ENCODE measurements around the gene FAM187B.
A peak's percentile ranks its signal among the peaks of the same experiment; 100 is the strongest.
"Not testable (repeated sequence)": the region's sequence is repeated elsewhere in the genome, so short reads cannot be mapped to it uniquely, and the experiment has no call there.

FAM187B gene

GRCh38 chr19:35231956-35232645 is 3.6 kb upstream of the FAM187B start:
- DNase-seq = no peak

- DNase-seq = no peak
Measured at GRCh38 chr19:35229601-35230000, 1.1 kb upstream of the FAM187B start.

DNA sequence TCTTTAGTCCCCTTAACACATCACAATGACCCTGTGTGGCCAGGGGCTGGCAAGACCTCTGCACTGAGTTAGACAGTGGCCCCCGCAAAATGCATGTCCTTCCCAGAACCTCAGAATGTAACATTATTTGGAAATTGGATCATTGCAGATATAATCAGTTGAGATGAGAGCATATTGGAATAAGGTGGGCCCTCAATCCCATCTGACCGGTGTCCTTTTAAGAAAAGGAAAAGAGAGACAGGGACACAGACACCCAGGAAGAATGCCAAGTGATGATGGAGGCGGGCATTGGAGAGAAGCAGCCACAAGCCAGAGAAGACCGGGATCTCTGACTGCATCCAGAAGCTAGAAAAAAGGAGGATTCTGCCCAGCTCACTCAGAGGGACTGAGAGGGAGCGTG is 1.8 kb downstream of the FAM187B start:
- DNase-seq = no peak

DNA sequence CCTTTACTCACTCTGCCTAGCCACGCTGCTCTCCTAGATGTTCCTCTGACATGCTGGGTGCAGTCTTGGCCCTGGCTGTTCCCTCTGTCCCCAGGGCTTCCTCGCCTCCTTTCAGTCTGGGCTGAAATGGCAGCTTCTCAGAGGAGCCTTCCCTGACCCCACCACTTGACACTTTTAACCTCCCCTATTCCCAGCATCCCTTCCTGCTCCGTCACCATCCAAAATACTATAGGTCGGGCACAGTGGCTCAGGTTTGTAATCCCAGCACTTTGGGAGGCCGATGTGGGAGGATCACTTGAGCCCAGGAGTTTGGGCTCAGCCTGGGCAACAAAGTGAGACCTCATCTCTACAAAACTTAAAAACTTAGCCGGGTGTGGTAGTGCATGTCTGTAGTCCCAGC is 2.6 kb downstream of the FAM187B start:
- no peak for DNase-seq

GRCh38 chr19:35224681-35225571 is 3.6 kb downstream of the FAM187B start:
- peak in 1 of 2 donors; percentile 42 for DNase-seq

DNA sequence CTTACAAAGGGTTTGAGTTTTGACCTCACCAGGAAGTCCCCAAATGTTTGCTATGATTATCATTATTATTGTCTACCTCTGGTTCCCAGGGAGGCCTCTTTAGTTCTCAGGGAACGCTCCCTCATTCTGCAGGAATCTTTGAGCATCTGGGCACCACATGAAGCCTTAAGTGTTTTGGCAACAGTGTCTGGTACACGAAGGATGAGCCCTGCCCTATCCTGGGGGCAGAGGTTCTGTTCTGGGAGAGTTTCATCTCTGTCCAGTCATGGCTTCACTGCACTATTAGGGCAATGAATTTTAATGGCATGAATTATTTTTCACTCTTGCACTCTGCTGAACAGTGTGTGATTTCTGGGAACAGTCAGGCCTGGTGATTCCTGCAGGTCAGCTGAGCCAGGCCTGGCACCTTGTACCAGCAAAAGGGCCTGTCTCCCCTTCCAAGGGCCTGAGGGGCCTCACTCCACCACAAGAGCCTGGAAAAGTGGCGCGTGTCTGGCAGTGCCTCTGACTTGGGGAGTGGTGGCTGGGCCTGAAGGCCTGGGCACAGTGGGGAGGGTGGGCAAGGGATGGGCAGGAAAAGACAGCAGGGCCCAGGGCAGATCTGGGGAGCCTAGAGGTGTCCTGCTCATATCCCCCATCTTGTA is 4.6 kb downstream of the FAM187B start:
- no peak for DNase-seq

DNA sequence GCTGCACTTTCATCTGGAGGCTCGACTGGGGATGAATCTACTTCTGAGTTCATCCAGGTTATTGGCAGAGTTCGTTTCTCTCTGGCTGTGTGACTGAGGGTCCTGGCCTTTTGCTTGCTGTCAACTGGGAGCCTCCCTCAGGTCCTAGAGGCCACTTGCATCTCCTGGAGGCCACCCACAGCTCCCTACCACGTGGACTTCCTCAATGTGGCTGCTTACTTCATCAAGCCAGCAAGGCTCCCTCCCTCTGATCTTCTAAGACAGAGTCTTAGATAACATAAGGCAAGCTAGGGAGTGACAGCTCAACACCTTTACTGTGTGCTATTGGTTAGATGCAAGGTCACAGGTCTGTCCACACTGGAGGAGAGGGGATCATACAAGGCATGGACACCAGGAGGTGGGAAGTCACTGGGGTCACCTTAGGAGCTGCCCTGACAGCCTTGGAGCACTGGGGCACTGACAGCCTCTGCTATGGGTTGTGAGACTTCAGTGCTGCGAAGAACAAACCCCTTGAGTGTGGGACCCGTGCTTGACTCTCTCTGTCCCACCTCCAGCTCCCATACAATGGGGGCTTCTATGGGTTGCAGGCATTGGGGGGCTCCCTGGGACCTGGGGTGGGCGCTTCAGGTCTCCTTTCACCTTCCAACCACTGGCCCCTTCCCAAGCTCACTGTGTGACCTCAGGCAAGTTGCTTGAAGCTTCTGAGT is 5.3 kb downstream of the FAM187B start:
- no peak for DNase-seq

- DNase-seq = no peak
Measured at GRCh38 chr19:35222373-35223015, 6.0 kb downstream of the FAM187B start.

DNA sequence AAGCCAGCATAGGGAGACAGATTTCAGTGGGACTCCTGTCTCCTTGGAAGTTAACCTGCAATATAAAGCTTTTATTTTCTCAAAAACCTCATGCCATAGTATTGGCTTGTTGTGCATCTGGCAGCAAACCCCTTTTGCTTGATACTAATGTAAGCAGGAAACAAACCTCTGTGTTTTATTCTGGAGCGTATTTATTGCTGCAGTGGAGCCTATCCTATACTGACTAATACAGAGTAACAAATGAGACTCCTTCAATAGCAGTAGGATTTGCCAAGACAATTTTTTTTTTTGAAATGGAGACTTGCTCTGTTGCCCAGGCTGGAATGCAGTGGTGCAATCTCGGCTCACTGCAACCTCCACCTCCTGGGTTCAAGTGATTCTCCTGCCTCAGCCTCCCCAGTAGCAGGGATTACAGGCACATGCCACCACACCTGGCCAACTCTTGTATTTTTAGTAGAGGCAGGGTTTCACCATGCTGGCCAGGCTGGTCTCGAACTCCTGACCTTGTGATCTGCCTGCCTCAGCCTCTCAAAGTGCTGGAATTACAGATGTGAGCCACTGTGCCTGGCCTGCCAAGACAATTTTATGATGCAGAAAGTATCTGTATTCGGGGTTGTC is 7.5 kb downstream of the FAM187B start:
- not testable (repeated sequence) for DNase-seq

DNA sequence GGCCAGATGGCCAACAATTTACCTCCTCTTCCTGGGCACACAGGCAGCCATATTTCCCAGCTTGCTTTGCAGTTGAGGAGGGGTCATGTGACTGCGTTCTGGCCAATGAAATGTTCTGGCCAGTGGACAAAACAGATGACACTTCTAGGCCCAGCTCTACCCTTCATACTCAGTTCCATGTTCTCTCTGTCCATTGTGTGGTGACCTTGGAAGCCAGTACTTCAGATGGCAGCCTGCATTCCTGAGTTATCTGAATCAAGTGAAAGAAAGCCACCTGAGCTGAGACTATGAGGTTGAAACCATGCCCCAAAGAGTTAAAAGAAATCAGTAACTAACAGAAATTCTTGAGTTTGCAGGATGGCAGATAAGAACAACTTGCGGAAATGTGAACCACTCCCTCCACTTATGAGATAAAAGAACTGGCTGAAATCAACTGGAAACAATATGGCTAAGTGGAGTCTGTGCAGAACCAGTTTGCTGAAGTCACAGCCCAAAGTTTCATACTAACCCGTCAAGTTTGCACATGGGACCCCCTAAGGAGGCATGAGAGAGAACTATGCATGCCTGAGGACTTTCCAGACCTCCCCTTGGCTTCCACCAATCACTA is 8.1 kb downstream of the FAM187B start:
- DNase-seq = no peak

DNA sequence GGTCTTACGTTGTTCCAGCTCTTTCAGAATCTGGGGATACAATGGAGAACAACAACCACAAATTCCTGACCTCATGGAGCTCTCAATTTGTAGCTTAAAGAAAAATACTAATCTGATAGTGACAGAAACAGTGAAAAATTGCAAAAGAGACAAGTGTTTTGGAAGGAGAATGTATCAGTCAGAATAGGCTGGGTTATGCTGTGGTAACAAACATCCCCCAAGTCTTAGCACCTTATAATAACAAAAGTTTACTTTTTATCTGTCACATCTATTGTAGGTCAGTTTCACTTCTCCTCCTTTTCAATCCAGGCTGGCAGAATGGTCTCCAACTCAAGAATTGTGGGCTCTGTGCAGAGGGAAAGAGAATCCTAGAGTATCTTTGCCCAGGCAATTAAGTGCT is 9.5 kb downstream of the FAM187B start:
- DNase-seq = no peak

DNA sequence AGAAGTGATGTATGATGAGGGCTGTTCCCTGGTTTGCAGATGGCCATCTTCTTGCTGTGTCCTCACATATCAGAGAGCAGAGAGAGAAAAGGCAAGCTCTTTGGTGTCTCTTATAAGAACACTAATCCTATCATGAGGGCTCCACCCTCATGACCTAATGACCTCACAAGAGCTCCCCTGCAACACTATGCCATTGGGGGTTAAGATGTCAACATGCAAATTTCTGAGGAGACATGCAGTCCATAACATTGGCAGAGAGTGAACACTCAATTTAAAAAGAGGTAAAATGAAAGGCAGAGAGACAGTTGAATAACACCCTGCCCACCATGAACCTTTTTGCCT is 10.9 kb downstream of the FAM187B start:
- DNase-seq = no peak

DNA sequence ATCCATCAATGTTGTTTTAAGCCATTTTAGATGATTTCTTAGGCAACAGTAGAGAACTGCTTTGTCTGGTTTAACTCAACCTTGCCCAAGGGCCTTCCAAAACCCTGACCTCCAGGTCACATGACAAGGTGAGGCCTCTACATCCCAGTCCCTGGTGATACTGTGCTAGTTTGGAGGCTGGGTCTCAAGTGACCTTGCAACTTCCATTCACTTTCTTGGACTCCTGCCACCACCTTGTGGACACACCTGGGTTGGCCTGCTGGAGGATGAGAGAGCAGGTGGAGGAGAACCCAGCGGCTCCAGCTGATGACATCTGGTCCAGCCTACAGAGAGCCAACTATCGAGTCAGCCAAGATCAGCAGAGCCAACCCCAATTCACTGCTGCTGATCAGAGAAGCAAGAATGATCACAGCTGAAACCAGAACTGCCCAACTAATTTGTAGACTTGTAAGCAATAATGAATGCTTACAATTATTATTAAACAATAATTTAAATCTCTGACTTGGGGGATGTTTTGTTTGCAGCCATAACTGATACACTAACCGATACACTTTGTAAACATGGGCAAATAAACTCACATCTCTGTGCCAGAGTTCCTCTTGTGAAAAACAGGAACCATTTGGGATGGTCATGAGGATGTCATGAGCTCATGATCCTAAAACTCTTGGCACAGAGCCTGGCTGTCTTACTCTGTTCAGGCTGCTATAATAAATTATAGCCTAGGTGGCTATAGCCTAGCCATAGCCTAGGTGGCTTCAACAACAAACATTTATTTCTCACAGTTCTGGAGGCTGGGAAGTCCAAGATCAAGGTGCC is 11.5 kb downstream of the FAM187B start:
- peak; percentile 62 to 67 for DNase-seq

GRCh38 chr19:35216016-35216832 is 12.3 kb downstream of the FAM187B start:
- DNase-seq = peak in 1 of 2 donors; percentile 33

DNA sequence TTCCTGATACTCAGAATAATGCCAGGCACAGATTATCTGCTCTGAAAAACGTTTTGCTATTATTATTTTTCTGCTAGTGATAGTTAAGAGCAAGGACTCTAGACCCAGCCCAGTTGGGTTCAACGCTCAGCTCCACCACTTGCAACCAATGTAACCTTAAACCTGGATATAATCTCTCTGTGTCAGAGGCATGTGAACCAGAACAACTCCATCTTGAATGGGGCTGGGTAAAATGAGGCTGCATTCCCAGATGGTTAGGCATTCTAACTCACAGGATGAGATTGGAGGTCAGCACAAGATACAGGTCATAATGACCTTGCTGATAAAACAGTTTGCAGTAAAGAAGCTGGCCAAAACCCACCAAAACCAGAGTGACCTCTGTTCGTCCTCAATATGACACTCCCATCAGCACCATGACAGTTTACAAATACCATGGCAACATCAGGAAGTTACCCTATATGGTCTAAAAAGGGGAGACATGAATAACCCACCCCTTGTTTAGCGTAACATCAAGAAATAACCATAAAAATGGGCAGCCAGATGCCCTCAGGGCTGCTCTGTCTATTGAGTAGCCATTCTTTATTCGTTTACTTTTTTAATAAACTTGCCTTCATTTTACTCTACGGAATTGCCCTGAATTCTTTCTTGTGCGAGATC is 13.6 kb downstream of the FAM187B start:
- peak in 1 of 2 donors; percentile 14 for DNase-seq

DNA sequence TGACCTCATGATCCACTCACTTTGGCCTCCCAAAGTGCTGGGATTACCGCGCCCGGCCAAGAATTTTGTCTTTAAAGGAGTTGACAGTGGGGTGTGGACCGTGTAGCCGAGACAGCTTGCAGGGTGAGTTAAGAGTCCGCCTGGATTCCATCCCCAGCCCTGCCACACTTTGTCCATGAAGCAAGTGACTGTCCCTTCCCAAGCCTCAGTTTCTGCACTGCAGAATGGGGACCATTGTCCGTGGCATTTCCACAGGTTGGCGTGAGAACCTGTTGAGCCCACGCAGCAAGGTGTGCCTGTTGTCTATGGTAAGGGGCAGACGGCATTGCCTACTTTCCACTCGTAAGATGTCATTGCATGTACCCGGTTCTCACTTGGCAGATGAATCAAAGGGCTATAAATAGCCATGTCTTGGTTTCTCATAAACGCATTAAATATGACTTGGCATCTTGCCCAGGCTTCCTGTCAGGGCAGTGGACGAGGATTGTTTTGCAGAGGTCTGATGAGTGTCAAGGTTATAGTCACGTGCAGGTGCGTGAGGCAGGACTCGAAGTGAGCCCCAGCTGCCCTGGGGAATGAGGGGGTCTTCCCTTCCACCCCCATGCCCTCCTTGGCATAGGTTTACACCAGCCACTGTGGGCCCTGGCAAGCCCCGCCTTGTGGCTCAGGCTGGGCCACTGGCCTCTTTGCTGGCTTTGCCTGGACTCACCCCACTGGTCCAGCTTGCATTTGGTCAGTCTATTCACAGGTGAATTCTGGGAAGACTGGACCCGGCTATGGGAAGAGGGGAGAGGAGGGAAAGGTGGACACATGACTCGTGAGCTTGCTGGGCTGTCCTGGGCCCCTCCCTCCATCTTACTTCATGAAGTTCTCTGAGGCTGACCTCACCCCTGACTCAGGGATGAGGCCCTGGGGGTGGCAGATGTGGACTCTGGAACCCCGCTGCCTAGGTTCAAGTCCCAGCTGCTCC is 14.6 kb downstream of the FAM187B start:
- DNase-seq = peak; percentile 92 to 95

GRCh38 chr19:35212241-35212640 is 16.3 kb downstream of the FAM187B start:
- no peak for DNase-seq

Measured in CD4-positive, alpha-beta T cell treated with Interleukin-1 beta for 1 hour (primary cell).